GM20000 (cell line): ENCODE data around the gene CD160.

Experiments used
- DNase-seq: peaks from one replicate; pipeline ENCODE4 v3.0.0; 2012; ENCODE audit warnings: low spot score
- CTCF ChIP-seq: IDR thresholded peaks from 2 replicates; pipeline ENCODE4 v1.5.1; 2012; ENCODE audit warnings: mild to moderate bottlenecking, control low read depth; ENCODE audit errors: extremely low read depth, missing control alignments

The CD160 gene

GRCh38 chr1:145692785-145693443, 26.4 kb upstream of the CD160 start:
- no peak for DNase-seq
- TF ChIP-seq CTCF, result no peak

GRCh38 chr1:145695821-145696629, 23.3 kb upstream of the CD160 start:
- TF ChIP-seq CTCF, result no peak
- no peak for DNase-seq

GRCh38 chr1:145696630-145696960, 22.7 kb upstream of the CD160 start:
- TF ChIP-seq CTCF, result no peak

GRCh38 chr1:145701306-145701862, 17.9 kb upstream of the CD160 start:
- DNase-seq, result no peak
- TF ChIP-seq CTCF, result no peak

More at GRCh38 chr1:145696630-145696960, 22.7 kb upstream of the CD160 start:
- DNase-seq, result no peak

- no peak for TF ChIP-seq CTCF
- DNase-seq, result no peak
These were observed 17.2 kb upstream of the CD160 start for GRCh38 chr1:145702052-145702451.

- no peak for TF ChIP-seq CTCF
- no peak for DNase-seq
These were observed 16.5 kb upstream of the CD160 start for GRCh38 chr1:145702826-145703225.

- TF ChIP-seq CTCF, result no peak
- DNase-seq, result no peak
These were observed 13.7 kb upstream of the CD160 start for GRCh38 chr1:145705622-145706021.
